IMR-90 (cell line): ENCODE data around the gene CDHR4. TPM values are rescaled to one million over a fixed set of nuclear protein-coding genes. Genes with fewer than 3 reads are reported as not detected.

Experiments
- ATAC-seq: fragments of 200-7000 bp; cut with Tn5 transposase; 2 replicates; pipeline ENCODE4 v1.9.1; 2020; ENCODE audit warnings: low read depth, mild to moderate bottlenecking, moderate library complexity
- BruUV-seq: library from RNA; stranded (reverse); fragments of 400-500 nt; replicated peaks from 2 replicates; lab custom pipeline; 2021; lab: Mats Ljungman, UMichigan
- CTCF ChIA-PET: fragments of 300-600 bp; formaldehyde crosslinking; extraction: SDS; loops from one replicate; lab custom pipeline; 2021; ENCODE audit warnings: antibody characterized with exemption; lab: Yijun Ruan, JAX
- POLR2A ChIA-PET: fragments of 300-600 bp; sonication (Branson Sonifier 250); formaldehyde crosslinking; loops from one replicate; lab custom pipeline; 2022; ENCODE audit warnings: antibody characterized with exemption; ENCODE audit not compliant: unreplicated experiment; lab: Charles Lee
- DNase-seq: peaks from one replicate; pipeline ENCODE4 v3.0.0; 2013
- H2AFZ ChIP-seq: replicated peaks from 2 replicates; pipeline ENCODE3; 2013; ENCODE audit warnings: low read length, mild to moderate bottlenecking; ENCODE audit not compliant: poor library complexity
- H2AK5ac ChIP-seq: 2 replicates; pipeline ENCODE4 v1.6.1; 2013; ENCODE audit warnings: low read depth, low read length, inconsistent platforms
- H2AK9ac ChIP-seq: replicated peaks from 2 replicates; pipeline ENCODE3; 2013; ENCODE audit warnings: mild to moderate bottlenecking, low read depth, low read length, moderate library complexity; ENCODE audit not compliant: poor library complexity
- H2BK120ac ChIP-seq: 2 replicates; pipeline ENCODE4 v1.6.1; 2013; ENCODE audit warnings: low read depth, low read length, inconsistent platforms
- H2BK15ac ChIP-seq: 3 replicates; pipeline ENCODE4 v1.6.1; 2013; ENCODE audit warnings: low read depth, low read length, inconsistent platforms
- H2BK20ac ChIP-seq: 2 replicates; pipeline ENCODE4 v1.6.1; 2013; ENCODE audit warnings: low read depth, mild to moderate bottlenecking, inconsistent platforms, low read length, moderate library complexity
- H2BK5ac ChIP-seq: 2 replicates; pipeline ENCODE4 v1.6.1; 2013; ENCODE audit warnings: mild to moderate bottlenecking, low read depth, low read length, inconsistent platforms; ENCODE audit not compliant: poor library complexity, severe bottlenecking
- H3K14ac ChIP-seq: replicated peaks from 2 replicates; pipeline ENCODE4 v1.6.1; 2013; ENCODE audit warnings: low read depth, low read length, inconsistent platforms
- H3K18ac ChIP-seq: 2 replicates; pipeline ENCODE4 v1.6.1; 2013; ENCODE audit warnings: low read depth, low read length, control low read depth
- H3K23ac ChIP-seq: 2 replicates; pipeline ENCODE4 v1.6.1; 2013; ENCODE audit warnings: low read depth, low read length, inconsistent platforms
- H3K27ac ChIP-seq: 2 replicates; pipeline ENCODE4 v1.5.1; 2013; ENCODE audit warnings: mild to moderate bottlenecking, control low read depth, low read length; ENCODE audit not compliant: insufficient read depth
- H3K27me3 ChIP-seq: 2 replicates; pipeline ENCODE4 v1.6.1; 2013; ENCODE audit warnings: low read length; ENCODE audit not compliant: control insufficient read depth, insufficient read depth
- H3K36me3 ChIP-seq: 2 replicates; pipeline ENCODE4 v1.6.1; 2013; ENCODE audit warnings: low read length, mixed read lengths; ENCODE audit not compliant: control insufficient read depth, insufficient read depth
- H3K4ac ChIP-seq: 2 replicates; pipeline ENCODE4 v1.6.1; 2013; ENCODE audit warnings: low read depth, low read length, inconsistent platforms
- H3K4me1 ChIP-seq: 2 replicates; pipeline ENCODE4 v1.6.1; 2013; ENCODE audit warnings: low read length, mixed read lengths; ENCODE audit not compliant: control insufficient read depth, insufficient read depth
- H3K4me2 ChIP-seq: 2 replicates; pipeline ENCODE4 v1.6.1; 2013; ENCODE audit warnings: low read depth, mild to moderate bottlenecking, control low read depth, low read length, moderate library complexity
- H3K4me3 ChIP-seq: 2 replicates; pipeline ENCODE4 v1.5.1; 2013; ENCODE audit warnings: low read depth, mild to moderate bottlenecking, control low read depth, low read length, moderate library complexity; ENCODE audit not compliant: insufficient read depth
- H3K56ac ChIP-seq: 2 replicates; pipeline ENCODE4 v1.6.1; 2013; ENCODE audit warnings: low read length, inconsistent platforms; ENCODE audit not compliant: insufficient read depth; ENCODE audit errors: extremely low read depth
- H3K79me1 ChIP-seq, 2 experiments: 2 replicates each; pipeline ENCODE4 v1.6.1; 2013; ENCODE audit warnings: low read length in 2 of 2, inconsistent platforms in 1 of 2, low read depth in 1 of 2
- H3K9ac ChIP-seq: 2 replicates; pipeline ENCODE4 v1.6.1; 2013; ENCODE audit warnings: low read depth, low read length, control low read depth
- H3K9me1 ChIP-seq: 2 replicates; pipeline ENCODE4 v1.6.1; 2013; ENCODE audit warnings: low read length, inconsistent platforms; ENCODE audit not compliant: insufficient read depth
- H3K9me3 ChIP-seq: 2 replicates; pipeline ENCODE4 v1.6.1; 2013; ENCODE audit warnings: low read length; ENCODE audit not compliant: control insufficient read depth, insufficient read depth
- H4K20me1 ChIP-seq: 2 replicates; pipeline ENCODE4 v1.6.1; 2013; ENCODE audit warnings: low read length, inconsistent platforms; ENCODE audit not compliant: insufficient read depth
- H4K5ac ChIP-seq: 2 replicates; pipeline ENCODE4 v1.6.1; 2013; ENCODE audit warnings: mild to moderate bottlenecking, low read depth, low read length, control low read depth
- H4K8ac ChIP-seq, 2 experiments: 2 replicates each; pipeline ENCODE4 v1.6.1; 2013; ENCODE audit warnings: low read depth in 2 of 2, low read length in 2 of 2, control low read depth in 1 of 2, inconsistent platforms in 1 of 2
- H4K91ac ChIP-seq: 2 replicates; pipeline ENCODE4 v1.6.1; 2013; ENCODE audit warnings: low read depth, low read length, inconsistent platforms; ENCODE audit not compliant: insufficient read depth
- BHLHE40 ChIP-seq: fragments of 150-350 bp; IDR thresholded peaks from 2 replicates; pipeline ENCODE4 v1.6.1; 2016; ENCODE audit warnings: mild to moderate bottlenecking, low read depth, low read length
- CEBPB ChIP-seq: IDR thresholded peaks from 2 replicates; pipeline ENCODE4 v1.6.1; 2012; ENCODE audit warnings: low read depth, low read length, improper control_type of control experiment
- CHD1 ChIP-seq: IDR thresholded peaks from 2 replicates; pipeline ENCODE4 v1.6.1; 2012; ENCODE audit warnings: low read depth, low read length, improper control_type of control experiment
- FOS ChIP-seq: fragments of 150-350 bp; IDR thresholded peaks from 2 replicates; pipeline ENCODE4 v1.6.1; 2016; ENCODE audit warnings: low read depth, low read length
- MAFK ChIP-seq: IDR thresholded peaks from 2 replicates; pipeline ENCODE4 v1.6.1; 2012; ENCODE audit warnings: low read depth, low read length, improper control_type of control experiment
- MAZ ChIP-seq: IDR thresholded peaks from 2 replicates; pipeline ENCODE4 v1.6.1; 2012; ENCODE audit warnings: low read depth, mild to moderate bottlenecking, low read length, improper control_type of control experiment, moderate library complexity, borderline replicate concordance
- MXI1 ChIP-seq: IDR thresholded peaks from 2 replicates; pipeline ENCODE4 v1.6.1; 2012; ENCODE audit warnings: low read depth, mild to moderate bottlenecking, low read length, moderate library complexity, borderline replicate concordance
- NFE2L2 ChIP-seq: fragments of 150-350 bp; IDR thresholded peaks from 2 replicates; pipeline ENCODE4 v1.6.1; 2016; ENCODE audit warnings: low read depth, mild to moderate bottlenecking, low read length
- POLR2A ChIP-seq: IDR thresholded peaks from 2 replicates; pipeline ENCODE4 v1.6.1; 2012; ENCODE audit warnings: mild to moderate bottlenecking, low read depth, low read length
- RAD21 ChIP-seq: IDR thresholded peaks from 2 replicates; pipeline ENCODE4 v1.6.1; 2012; ENCODE audit warnings: low read length, improper control_type of control experiment
- RFX5 ChIP-seq: IDR thresholded peaks from 2 replicates; pipeline ENCODE4 v1.8.0; 2012; ENCODE audit warnings: low read depth, mild to moderate bottlenecking, low read length, moderate library complexity
- SMC3 ChIP-seq: fragments of 150-350 bp; IDR thresholded peaks from 2 replicates; pipeline ENCODE4 v1.6.1; 2016; ENCODE audit warnings: low read depth, mild to moderate bottlenecking, antibody characterized with exemption, low read length, moderate library complexity
- WGBS, 2 experiments: methylation state at CpG; one replicate each; pipeline versions ENCODE4 v1.1.5 to v1.1.7; 2013; ENCODE audit warnings: missing lambda C conversion rate in 2 of 2; ENCODE audit not compliant: insufficient read length in 1 of 2; ENCODE audit errors: extremely low coverage in 2 of 2; 5-methylcytosine and 5-hydroxymethylcytosine counted together
- dilution Hi-C: fragments of 300-500 bp; cut with HindIII; formaldehyde crosslinking; loops from one replicate; pipeline ENCODE4 v1.14.3; 2018; ENCODE audit warnings: low sequenced_read_pairs; ENCODE audit not compliant: unreplicated experiment
- in situ Hi-C: fragments of 300-500 bp; cut with MboI; formaldehyde crosslinking; loops from 3 replicates; pipeline ENCODE4 v1.14.3; 2019; ENCODE audit warnings: low sequenced_read_pairs, inconsistent platforms, mixed read lengths
- intact Hi-C: fragments of 100-400 bp; cut with micrococcal nuclease; formaldehyde crosslinking; loops from 2 replicates; pipeline ENCODE4 v1.10.0; 2022
- polyA plus RNA-seq, 3 experiments: library from polyadenylated mRNA; depleted of rRNA; stranded (reverse); fragments of >200 nt; gene quantifications; 2 replicates each; pipeline ENCODE4 v1.2.3, GENCODE V29; 2012; ENCODE audit warnings: low replicate concordance in 1 of 3
- total RNA-seq: library from RNA; depleted of rRNA; stranded (reverse); fragments of >200 nt; gene quantifications from 2 replicates; pipeline ENCODE4 v1.2.3, GENCODE V29; 2012
- TF ChIP-seq, protein P1 (sequence below): conservative IDR thresholded peaks from 2 replicates; pipeline ENCODE4 v1.5.1; 2012; ENCODE audit warnings: mild to moderate bottlenecking, low read depth, low read length, improper control_type of control experiment
- TF ChIP-seq, protein P2 (sequence below): fragments of 150-350 bp; IDR thresholded peaks from 2 replicates; pipeline ENCODE4 v1.6.1; 2017; ENCODE audit warnings: mild to moderate bottlenecking, antibody characterized with exemption, low read length, low read depth
- TF ChIP-seq, protein P3 (sequence below): fragments of 150-350 bp; IDR thresholded peaks from 2 replicates; pipeline ENCODE4 v1.6.1; 2016; ENCODE audit warnings: low read depth, mild to moderate bottlenecking, low read length, moderate library complexity, borderline replicate concordance

The CDHR4 gene
- total and polyA plus RNA-seq, 2 of the 4 experiments (the other 2 are of a cell fraction) = not detected

DNA sequence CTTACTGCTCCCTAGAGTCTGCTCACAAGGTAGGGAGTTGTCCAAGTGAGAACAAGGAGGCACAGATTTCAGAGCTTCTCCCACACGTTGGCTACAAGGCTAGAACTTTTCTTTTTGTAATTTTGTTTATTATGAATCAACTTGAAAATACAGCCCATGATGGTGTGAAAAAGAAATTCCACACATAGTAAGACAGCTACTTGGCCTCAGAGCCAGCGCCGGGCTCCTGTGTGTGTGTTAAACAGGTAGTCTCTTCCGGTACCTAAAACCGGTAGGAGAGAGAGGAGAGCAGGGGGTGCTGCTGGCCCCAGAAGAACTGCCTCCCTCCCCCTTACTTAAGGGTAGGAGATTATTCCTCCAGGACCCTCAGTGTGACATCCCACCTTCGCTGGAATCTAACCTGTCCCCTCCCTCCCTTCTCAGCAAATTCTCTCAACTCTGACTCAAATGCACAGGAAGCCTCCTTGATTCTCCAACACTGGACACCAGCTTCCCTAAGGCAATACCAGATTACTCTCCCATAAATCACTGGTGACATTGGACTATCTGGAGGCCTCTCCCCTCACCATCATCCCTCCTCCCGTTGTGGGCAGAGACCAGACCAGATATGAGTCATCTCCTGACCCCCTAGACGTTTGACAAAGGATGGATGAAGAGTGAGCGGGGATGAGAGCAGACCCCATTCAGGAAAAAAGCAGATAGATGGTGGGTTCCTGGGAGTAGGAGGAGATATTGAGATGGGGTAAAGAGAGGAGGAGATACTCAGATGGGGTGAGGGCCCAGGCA is 8.9 kb downstream of the CDHR4 start:
- H3K9ac ChIP-seq = no peak overlapping the region
- dilution Hi-C loops (no loop called here), intact Hi-C loops (no loop called here), in situ Hi-C loops (no loop called here)
- peaks cover 1% of the 10 kb centered on the region; the same call in 1 of the 2 replicates for H4K20me1 ChIP-seq
- no peak overlapping the region for H2AK5ac ChIP-seq
- no peaks in the 10 kb centered on the region for H3K9me3 ChIP-seq
- H3K9me1 ChIP-seq = peaks cover 5% of the 10 kb centered on the region
- H2BK15ac ChIP-seq = no peak overlapping the region
- no peak overlapping the region for H3K4me2 ChIP-seq
- no peak overlapping the region for H3K14ac ChIP-seq
- H4K5ac ChIP-seq = no peak overlapping the region
- ATAC-seq = no peak
- CTCF ChIA-PET = no interaction called here
- no peak overlapping the region for H3K27ac ChIP-seq
- no peak overlapping the region for H2AFZ ChIP-seq
- no peak overlapping the region for H2BK5ac ChIP-seq
- 60% methylated on average over 1 of the region's 9 CpGs; no CpG with 5 or more reads in 1 of the 2 experiments for WGBS, 2 experiments
- no peak overlapping the region for H2BK120ac ChIP-seq
- H2BK20ac ChIP-seq = no peak overlapping the region
- H3K4me3 ChIP-seq = no peak overlapping the region
- DNase-seq = no peak
- POLR2A ChIA-PET = no interaction called here
- H3K4ac ChIP-seq = no peak overlapping the region
- peaks cover 0 to 7% of the 10 kb centered on the region in 2 experiments; a peak in 3 of 4 replicates for H3K79me1 ChIP-seq
- H3K23ac ChIP-seq = no peak overlapping the region
- H4K8ac ChIP-seq = no peak overlapping the region
- BruUV-seq = no TSS peak
- no peak overlapping the region for H3K18ac ChIP-seq
- no peak overlapping the region for H2AK9ac ChIP-seq
- peaks cover 5% of the 10 kb centered on the region for H3K4me1 ChIP-seq
- no peaks in the 10 kb centered on the region for H3K36me3 ChIP-seq
- no peak overlapping the region for H4K91ac ChIP-seq
- H3K27me3 ChIP-seq = peaks cover 5% of the 10 kb centered on the region; the same call in 1 of the 2 replicates
- H3K56ac ChIP-seq = no peak overlapping the region
- no peak for TF ChIP-seq MXI1
- TF ChIP-seq SMC3 = no peak
- no peak for TF ChIP-seq POLR2A
- no peak for TF ChIP-seq MAZ
- TF ChIP-seq CEBPB = no peak
- TF ChIP-seq, protein P1, sequence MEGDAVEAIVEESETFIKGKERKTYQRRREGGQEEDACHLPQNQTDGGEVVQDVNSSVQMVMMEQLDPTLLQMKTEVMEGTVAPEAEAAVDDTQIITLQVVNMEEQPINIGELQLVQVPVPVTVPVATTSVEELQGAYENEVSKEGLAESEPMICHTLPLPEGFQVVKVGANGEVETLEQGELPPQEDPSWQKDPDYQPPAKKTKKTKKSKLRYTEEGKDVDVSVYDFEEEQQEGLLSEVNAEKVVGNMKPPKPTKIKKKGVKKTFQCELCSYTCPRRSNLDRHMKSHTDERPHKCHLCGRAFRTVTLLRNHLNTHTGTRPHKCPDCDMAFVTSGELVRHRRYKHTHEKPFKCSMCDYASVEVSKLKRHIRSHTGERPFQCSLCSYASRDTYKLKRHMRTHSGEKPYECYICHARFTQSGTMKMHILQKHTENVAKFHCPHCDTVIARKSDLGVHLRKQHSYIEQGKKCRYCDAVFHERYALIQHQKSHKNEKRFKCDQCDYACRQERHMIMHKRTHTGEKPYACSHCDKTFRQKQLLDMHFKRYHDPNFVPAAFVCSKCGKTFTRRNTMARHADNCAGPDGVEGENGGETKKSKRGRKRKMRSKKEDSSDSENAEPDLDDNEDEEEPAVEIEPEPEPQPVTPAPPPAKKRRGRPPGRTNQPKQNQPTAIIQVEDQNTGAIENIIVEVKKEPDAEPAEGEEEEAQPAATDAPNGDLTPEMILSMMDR = no peak
- TF ChIP-seq RFX5 = no peak
- no peak for TF ChIP-seq FOS
- TF ChIP-seq RAD21 = no peak
- TF ChIP-seq, protein P2, sequence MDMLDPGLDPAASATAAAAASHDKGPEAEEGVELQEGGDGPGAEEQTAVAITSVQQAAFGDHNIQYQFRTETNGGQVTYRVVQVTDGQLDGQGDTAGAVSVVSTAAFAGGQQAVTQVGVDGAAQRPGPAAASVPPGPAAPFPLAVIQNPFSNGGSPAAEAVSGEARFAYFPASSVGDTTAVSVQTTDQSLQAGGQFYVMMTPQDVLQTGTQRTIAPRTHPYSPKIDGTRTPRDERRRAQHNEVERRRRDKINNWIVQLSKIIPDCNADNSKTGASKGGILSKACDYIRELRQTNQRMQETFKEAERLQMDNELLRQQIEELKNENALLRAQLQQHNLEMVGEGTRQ = no peak
- TF ChIP-seq, protein P3, sequence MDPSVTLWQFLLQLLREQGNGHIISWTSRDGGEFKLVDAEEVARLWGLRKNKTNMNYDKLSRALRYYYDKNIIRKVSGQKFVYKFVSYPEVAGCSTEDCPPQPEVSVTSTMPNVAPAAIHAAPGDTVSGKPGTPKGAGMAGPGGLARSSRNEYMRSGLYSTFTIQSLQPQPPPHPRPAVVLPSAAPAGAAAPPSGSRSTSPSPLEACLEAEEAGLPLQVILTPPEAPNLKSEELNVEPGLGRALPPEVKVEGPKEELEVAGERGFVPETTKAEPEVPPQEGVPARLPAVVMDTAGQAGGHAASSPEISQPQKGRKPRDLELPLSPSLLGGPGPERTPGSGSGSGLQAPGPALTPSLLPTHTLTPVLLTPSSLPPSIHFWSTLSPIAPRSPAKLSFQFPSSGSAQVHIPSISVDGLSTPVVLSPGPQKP = no peak
- no peak for TF ChIP-seq NFE2L2
- TF ChIP-seq BHLHE40 = no peak
- TF ChIP-seq MAFK = no peak
- no peak for TF ChIP-seq CHD1
